Esophagus squamous epithelium (tissue), 5 donors: ENCODE results near the gene THADA. TPM values are rescaled to one million over a fixed set of nuclear protein-coding genes. Genes with fewer than 3 reads are reported as not detected.
A peak's percentile ranks its signal among the peaks of the same experiment; 100 is the strongest.

Experiments
- DNase-seq: peaks from one replicate; lab custom pipeline; 2025; lab: John Stamatoyannopoulos, UW
- H3K27ac ChIP-seq, 4 donors: fragments of 200-600 bp; sonication (generic); one replicate each; pipeline ENCODE4 v1.5.1; 2016 to 2019; ENCODE audit warnings: mild to moderate bottlenecking in 1 of 4
- H3K27me3 ChIP-seq, 4 donors: fragments of 200-600 bp; sonication (generic); 1 replicate in 3 of 4; 2 replicates in 1 of 4; pipeline versions ENCODE4 v1.5.1 to v1.6.0; 2017 to 2021; ENCODE audit warnings: antibody characterized with exemption in 1 of 4
- H3K36me3 ChIP-seq, 3 donors: fragments of 200-600 bp; sonication (generic); one replicate each; pipeline ENCODE4 v1.5.1; 2016 to 2019
- H3K4me1 ChIP-seq, 3 donors: fragments of 200-600 bp; sonication (generic); one replicate each; pipeline ENCODE4 v1.5.1; 2017 to 2019
- H3K4me3 ChIP-seq, 4 donors: fragments of 200-600 bp; sonication (generic); 1 replicate in 3 of 4; 2 replicates in 1 of 4; pipeline ENCODE4 v1.5.1; 2016 to 2019; ENCODE audit warnings: mild to moderate bottlenecking in 2 of 4, moderate library complexity in 1 of 4
- H3K9me3 ChIP-seq, 3 donors: fragments of 200-600 bp; sonication (generic); one replicate each; pipeline ENCODE4 v1.5.1; 2016 to 2019
- POLR2A ChIP-seq, 4 donors: fragments of 450-650 bp; IDR thresholded peaks; one replicate each; pipeline ENCODE4 v1.6.1; 2017; ENCODE audit warnings: antibody characterized with exemption in 4 of 4, mild to moderate bottlenecking in 4 of 4, moderate library complexity in 3 of 4
- WGBS, 2 donors: methylation state at CpG; one replicate each; pipeline ENCODE4 v1.1.5; 2018; 5-methylcytosine and 5-hydroxymethylcytosine counted together
- intact Hi-C: fragments of 100-400 bp; cut with DNase I; formaldehyde crosslinking; loops from one replicate; pipeline ENCODE4 v1.15.0; 2022
- total RNA-seq, 4 donors: library from RNA; depleted of rRNA; stranded (reverse); fragments of >200 nt; gene quantifications; one replicate each; pipeline ENCODE4 v1.1.0, GENCODE V29; 2016
- TF ChIP-seq, protein P1 (sequence below), 6 experiments: fragments of 450-650 bp in 4 of 6; fragments of 200-600 bp in 2 of 6; sonication (generic) in 2 of 6; IDR thresholded peaks; one replicate each; pipeline ENCODE4 v1.5.1; 2016 to 2019; ENCODE audit warnings: antibody characterized with exemption in 6 of 6, mild to moderate bottlenecking in 4 of 6, moderate library complexity in 4 of 6
- donor health status: DM: yes; HTN: yes; CAD: no.

The THADA gene
- total RNA-seq, 4 donors from 2014 or later: 14.0 to 32.2 (median 21.0) TPM

DNA sequence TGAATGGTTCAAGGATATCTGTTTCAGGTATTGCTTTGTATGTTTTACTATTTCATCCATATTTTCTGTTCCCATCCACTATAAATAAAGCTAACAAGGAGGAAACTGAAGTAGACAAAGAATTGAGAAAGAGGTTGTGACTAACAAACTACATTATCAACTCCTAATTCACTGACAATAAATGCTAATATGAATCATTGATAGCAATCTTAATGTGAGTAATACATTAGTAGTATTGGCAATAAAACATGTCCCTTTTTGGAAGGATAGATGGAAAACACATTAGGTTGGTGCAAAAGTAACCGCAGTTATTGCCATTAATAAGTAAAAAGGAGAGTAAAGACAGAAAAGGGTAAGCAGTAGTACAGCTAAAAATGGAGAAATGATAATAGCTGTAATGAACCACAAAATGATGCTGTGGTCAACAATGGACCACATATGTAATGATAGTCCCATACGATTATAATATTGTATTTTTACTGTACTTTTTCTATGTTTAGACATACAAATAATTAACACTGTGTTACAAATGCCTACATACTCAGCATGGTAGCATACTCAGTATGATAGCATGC, 104.7 kb downstream of the THADA start:
- TF ChIP-seq, protein P1, sequence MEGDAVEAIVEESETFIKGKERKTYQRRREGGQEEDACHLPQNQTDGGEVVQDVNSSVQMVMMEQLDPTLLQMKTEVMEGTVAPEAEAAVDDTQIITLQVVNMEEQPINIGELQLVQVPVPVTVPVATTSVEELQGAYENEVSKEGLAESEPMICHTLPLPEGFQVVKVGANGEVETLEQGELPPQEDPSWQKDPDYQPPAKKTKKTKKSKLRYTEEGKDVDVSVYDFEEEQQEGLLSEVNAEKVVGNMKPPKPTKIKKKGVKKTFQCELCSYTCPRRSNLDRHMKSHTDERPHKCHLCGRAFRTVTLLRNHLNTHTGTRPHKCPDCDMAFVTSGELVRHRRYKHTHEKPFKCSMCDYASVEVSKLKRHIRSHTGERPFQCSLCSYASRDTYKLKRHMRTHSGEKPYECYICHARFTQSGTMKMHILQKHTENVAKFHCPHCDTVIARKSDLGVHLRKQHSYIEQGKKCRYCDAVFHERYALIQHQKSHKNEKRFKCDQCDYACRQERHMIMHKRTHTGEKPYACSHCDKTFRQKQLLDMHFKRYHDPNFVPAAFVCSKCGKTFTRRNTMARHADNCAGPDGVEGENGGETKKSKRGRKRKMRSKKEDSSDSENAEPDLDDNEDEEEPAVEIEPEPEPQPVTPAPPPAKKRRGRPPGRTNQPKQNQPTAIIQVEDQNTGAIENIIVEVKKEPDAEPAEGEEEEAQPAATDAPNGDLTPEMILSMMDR (IDR thresholded peaks at IDR 0.05): no peak
- TF ChIP-seq POLR2A (IDR thresholded peaks at IDR 0.05): no peak
- no peak for DNase-seq

DNA sequence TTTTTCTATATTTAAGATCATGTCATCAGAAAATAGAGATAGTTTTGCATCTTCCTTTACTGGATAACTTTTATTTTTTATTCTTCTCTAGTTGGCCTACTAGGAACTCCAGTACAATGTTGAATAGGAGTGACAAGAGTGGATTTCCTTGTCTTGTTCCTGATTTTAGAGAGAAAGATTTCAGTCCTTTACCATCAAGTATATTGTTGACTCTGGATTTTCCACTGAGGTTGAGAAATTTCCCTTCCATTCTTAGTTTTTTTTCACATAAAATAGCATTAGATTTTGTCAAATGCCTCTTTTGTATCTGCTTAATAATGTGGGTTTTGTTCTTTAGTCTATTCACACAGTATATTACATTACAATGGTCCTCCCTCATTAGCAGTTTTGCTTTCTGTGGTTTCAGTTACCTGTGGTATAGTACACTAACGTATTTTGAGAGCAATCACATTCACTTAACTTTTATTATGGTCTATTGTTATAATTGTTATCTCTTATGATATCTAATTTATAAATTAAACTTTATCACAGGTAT, 105.5 kb downstream of the THADA start:
- intact Hi-C loops: no loop called here
- Histone ChIP-seq H3K27me3 (no peaks in the 10 kb centered on the region), H3K27ac (no peak overlapping the region), H3K4me1 (peaks cover 0 to 26% (median 4%) of the 10 kb centered on the region in 3 donors), H3K9me3 (no peaks in the 10 kb centered on the region), H3K36me3 (no peaks in the 10 kb centered on the region), H3K4me3 (no peak overlapping the region)
- WGBS, 2 donors: 81% methylated on average over 1 of the region's 1 CpG
- no peak for TF ChIP-seq POLR2A (IDR thresholded peaks at IDR 0.05)
- TF ChIP-seq, protein P1 (IDR thresholded peaks at IDR 0.05): no peak
- no peak for DNase-seq

More for the DNA sequence above, 104.7 kb downstream of the THADA start:
- Histone ChIP-seq H3K27me3 (no peaks in the 10 kb centered on the region), H3K27ac (no peak overlapping the region), H3K4me3 (no peak overlapping the region), H3K36me3 (no peaks in the 10 kb centered on the region), H3K4me1 (peaks cover 0 to 18% (median 2%) of the 10 kb centered on the region in 3 donors), H3K9me3 (no peaks in the 10 kb centered on the region)
- 73 to 75% methylated on average over 2 of the region's 2 CpGs for WGBS, 2 donors
- intact Hi-C loops: no loop called here

GRCh38 chr2:43488737-43489136, 107.1 kb downstream of the THADA start:
- H3K9me3 ChIP-seq: no peaks in the 10 kb centered on the region
- H3K4me1 ChIP-seq: peaks cover 4 to 42% (median 9%) of the 10 kb centered on the region in 3 donors
- H3K27me3 ChIP-seq: no peaks in the 10 kb centered on the region
- no peak overlapping the region for H3K27ac ChIP-seq
- intact Hi-C loops: loop anchor here (10.0 kb wide), 1 partner anchor 544 kb away; no protein-coding TSS in a partner anchor
- TF ChIP-seq, protein P1 (IDR thresholded peaks at IDR 0.05): no peak
- no peak for TF ChIP-seq POLR2A (IDR thresholded peaks at IDR 0.05)
- WGBS, 2 donors: 86 to 89% methylated on average over 3 of the region's 3 CpGs
- H3K4me3 ChIP-seq: no peak overlapping the region
- DNase-seq: no peak
- no peaks in the 10 kb centered on the region for H3K36me3 ChIP-seq

GRCh38 chr2:43486603-43487002, 109.2 kb downstream of the THADA start:
- Histone ChIP-seq H3K4me1 (peaks cover 11 to 64% (median 12%) of the 10 kb centered on the region in 3 donors), H3K27ac (peak overlapping the region; percentile 43 to 70 (median 64)), H3K27me3 (no peaks in the 10 kb centered on the region), H3K4me3 (no peak overlapping the region), H3K9me3 (no peaks in the 10 kb centered on the region), H3K36me3 (no peaks in the 10 kb centered on the region)
- intact Hi-C loops: loop anchor here (10.0 kb wide), 1 partner anchor 542 kb away; no protein-coding TSS in a partner anchor
- TF ChIP-seq, protein P1 (IDR thresholded peaks at IDR 0.05): no peak
- no peak for TF ChIP-seq POLR2A (IDR thresholded peaks at IDR 0.05)
- DNase-seq: no peak

DNA sequence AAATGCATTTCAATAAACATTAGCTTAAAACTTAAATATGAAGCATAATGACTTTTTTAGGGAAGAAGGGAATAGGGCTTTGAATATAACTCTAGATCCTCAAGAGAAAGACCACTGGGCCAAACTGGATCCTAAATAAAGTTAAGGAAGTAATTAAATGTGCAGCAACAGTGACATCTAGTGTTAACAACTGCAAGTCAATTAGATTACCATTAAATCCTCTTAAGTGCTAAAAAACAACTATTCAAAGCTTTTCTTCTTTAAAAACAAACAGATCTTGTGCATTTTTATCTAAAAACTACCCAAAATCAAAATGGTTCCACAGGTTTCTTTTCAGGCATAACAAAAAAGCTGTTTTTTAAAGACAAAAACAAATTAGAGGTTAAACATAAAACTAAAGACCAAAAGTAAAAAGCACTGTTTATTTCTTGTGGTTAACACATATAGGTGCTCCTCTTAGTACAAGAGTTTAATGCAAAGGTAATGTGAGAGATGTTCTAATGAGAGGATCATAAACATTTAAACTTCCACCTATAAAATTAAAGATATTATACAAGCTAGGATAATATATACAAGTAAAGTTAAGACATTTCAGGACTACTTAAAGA, 111.4 kb downstream of the THADA start:
- Histone ChIP-seq H3K4me1 (peaks cover 11 to 66% (median 12%) of the 10 kb centered on the region in 3 donors), H3K27ac (peak overlapping the region in 2 of 4 donors; percentile 75 to 76), H3K4me3 (no peak overlapping the region), H3K27me3 (no peaks in the 10 kb centered on the region), H3K36me3 (no peaks in the 10 kb centered on the region), H3K9me3 (no peaks in the 10 kb centered on the region)
- no peak for DNase-seq
- intact Hi-C loops: loop anchor here (5.0 to 10.0 kb wide), 2 partner anchors 252 to 540 kb away; no protein-coding TSS in a partner anchor
- TF ChIP-seq, protein P1 (IDR thresholded peaks at IDR 0.05): peak; percentile 54 to 83 (median 68)
- TF ChIP-seq POLR2A (IDR thresholded peaks at IDR 0.05): no peak
